Cardiac fibroblast (primary cell): ENCODE data around the gene SH3RF3.

Experiments
- DNase-seq, 2 donors: peaks; one replicate each; pipeline versions ENCODE4 v3.0.0 to v3.0.0-alpha.2; 2010; ENCODE audit warnings: low read depth in 2 of 2
- H3K4me3 ChIP-seq, 2 donors: replicated peaks in 1 of 2; 1 replicate in 1 of 2; 2 replicates in 1 of 2; pipeline ENCODE4 v1.5.1; 2011; ENCODE audit warnings: low read depth in 2 of 2, low read length in 2 of 2, mild to moderate bottlenecking in 2 of 2, moderate library complexity in 1 of 2
- TF ChIP-seq, protein P1 (sequence below): IDR thresholded peaks from one replicate; pipeline ENCODE4 v1.5.1; 2011; ENCODE audit warnings: low read depth, mild to moderate bottlenecking, low read length, inconsistent platforms

The SH3RF3 gene

DNA sequence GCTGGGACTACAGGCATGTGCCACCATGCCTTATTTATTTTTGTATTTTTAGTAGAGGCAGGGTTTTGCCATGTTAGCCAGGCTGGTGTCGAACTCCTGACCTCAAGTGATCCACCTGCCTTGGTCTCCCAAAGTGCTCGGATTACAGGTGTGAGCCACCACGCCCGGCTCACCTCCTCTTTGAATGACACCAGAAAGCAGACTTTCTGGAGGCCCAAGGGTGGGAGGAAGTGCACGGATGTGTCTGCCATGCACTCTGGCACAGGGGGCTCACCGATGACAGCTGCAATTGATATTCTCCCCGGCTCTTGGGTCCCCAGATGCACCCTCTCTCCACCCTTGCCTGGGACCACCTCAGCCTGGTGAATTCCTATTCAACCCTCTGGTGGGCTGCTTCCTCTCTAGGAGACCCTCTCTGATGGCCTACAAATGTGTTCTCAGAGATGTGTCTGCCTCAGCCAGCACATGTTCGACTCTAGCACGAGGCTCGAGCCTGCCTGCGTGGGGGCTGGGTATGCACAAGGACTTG is 397.5 kb downstream of the SH3RF3 start:
- H3K4me3 ChIP-seq: no peak overlapping the region
- DNase-seq: no peak
- TF ChIP-seq, protein P1, sequence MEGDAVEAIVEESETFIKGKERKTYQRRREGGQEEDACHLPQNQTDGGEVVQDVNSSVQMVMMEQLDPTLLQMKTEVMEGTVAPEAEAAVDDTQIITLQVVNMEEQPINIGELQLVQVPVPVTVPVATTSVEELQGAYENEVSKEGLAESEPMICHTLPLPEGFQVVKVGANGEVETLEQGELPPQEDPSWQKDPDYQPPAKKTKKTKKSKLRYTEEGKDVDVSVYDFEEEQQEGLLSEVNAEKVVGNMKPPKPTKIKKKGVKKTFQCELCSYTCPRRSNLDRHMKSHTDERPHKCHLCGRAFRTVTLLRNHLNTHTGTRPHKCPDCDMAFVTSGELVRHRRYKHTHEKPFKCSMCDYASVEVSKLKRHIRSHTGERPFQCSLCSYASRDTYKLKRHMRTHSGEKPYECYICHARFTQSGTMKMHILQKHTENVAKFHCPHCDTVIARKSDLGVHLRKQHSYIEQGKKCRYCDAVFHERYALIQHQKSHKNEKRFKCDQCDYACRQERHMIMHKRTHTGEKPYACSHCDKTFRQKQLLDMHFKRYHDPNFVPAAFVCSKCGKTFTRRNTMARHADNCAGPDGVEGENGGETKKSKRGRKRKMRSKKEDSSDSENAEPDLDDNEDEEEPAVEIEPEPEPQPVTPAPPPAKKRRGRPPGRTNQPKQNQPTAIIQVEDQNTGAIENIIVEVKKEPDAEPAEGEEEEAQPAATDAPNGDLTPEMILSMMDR: no peak

DNA sequence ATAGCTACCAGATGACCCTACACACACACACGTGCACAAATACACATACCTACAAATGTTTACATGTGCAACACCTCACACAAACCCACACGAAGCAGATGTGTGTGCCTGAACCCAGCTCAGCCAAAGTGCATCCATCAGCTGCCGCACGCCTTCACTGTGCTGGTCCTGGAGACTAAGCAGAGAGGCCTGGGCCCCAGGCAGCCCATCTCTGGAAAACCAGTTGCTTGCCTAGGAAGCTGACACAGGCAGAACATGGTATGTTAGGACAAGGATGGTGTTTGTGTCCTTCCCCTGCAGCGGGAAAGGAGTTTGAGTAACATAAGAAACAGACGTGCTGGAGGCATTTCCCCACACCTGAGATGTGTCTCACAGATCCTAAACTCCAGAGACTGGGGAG is 398.1 kb downstream of the SH3RF3 start:
- TF ChIP-seq, protein P1: no peak
- no peak overlapping the region for H3K4me3 ChIP-seq
- no peak for DNase-seq

DNA sequence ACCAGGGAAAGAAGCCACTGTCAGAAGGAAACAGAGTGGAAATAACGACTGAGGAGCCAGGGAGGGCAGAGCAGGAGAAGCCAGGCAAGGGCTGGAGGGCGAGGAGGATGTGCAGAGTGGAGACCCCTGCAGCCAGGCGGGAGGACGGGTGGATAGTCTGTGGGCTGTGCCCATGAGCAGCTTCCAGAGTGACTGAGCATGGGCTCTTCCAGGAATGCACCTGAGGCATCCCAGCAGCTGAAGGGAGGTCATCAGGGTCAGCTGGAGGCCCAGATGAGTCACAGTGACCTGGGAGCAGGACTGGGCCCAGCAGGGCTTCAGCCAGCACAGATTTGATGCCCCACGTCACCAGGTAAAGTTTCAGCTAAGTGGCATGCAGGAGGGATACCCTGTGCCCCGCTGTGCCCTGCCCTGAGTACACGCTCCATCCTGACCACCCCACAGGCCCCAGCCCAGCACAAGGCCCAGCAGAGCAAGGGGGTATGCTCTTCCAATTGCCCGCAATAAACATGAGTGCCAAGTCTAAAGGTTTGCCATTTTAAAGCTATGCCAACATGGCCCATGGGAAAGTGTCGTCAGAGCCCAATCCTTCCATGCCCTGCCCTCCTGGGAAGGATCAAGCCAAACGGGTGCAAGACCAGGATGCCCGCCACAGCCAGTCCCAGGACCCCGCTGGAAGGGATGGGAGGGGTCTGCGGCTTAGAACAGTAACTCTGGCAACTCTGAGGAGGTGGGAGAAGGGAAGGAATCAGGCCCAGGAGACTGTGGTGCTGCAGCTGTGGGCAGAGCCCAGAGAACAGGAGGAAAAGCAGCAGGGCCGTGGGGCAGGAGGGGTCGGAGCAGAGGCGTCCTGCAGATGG is 399.1 kb downstream of the SH3RF3 start:
- DNase-seq: no peak
- H3K4me3 ChIP-seq: no peak overlapping the region
- TF ChIP-seq, protein P1: no peak

DNA sequence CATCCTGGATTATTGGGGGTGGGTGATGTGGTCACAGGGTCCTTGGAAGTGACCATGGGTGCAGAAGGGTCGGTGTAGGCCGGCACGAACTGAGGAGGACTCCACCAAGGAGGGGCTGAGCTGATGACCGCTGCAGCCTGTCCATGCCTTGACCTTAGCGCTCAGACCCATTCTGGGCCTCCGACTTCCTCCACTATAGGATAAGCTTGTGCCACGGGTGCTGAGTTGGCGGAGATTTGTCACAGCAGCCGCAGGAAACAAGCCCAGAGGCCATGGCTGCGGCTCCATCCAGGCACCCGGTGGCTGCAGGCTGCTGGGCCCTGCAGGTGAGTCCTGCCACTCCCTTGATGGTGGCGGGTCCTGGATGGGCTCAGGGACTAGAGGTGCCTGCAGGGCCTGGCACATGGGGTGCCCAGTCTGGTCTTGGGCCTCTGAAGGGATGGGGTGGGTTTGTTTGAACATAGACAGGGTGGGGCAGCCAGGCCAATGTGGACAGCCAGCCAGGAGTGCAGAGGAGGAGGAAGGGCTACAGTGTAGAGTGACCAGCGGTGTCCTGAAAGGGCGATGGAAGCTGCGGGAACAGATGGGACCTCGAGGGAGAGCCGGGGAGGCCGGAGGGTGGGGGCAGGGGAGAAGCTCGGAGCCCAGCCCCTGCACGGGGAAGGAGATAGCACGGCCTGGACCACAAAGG is 400.0 kb downstream of the SH3RF3 start:
- TF ChIP-seq, protein P1: no peak
- DNase-seq: no peak
- H3K4me3 ChIP-seq: no peak overlapping the region

DNA sequence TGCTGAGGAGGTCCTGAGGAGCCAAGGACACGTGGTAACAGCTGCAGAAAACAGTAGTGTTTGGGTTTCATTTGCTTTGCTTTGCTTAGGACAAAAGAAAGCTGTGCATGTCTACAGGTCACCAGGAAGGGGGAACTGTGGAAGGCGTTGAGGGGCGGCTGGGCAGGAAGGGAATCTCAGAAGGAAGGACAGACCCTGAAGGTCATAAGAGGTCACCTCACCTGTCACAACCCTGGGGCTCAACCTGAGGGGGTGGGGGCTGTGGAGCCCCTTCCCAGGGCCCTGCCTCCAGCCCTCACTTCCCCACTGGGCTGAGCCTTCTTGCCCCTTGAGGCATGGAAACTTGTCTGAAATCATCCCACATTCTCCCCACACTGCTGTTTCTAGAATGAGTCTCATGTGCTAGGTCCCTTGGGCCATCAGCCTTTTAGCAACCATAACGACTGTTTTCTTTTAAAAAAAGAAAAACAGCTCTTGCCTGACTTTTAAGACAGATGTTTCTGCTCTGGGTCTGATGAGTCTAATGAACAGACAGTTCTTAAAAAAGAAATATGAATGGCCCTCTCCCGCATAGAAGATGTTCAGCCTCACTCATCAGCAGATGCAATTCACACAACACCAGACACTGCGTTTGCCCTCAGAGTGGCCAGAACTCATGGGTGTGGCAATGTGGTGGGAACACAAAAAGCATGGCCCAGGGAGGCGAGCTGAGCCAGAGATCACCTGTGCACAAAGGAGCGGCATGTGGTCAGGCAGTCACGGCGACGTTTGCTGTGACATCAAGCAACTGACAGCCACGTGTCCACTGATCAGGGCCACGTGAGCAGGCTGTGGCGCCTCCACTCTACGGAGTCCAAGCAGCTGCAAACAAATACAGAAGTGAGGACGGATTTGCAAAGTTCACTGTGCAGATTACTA is 400.8 kb downstream of the SH3RF3 start:
- DNase-seq: peak; percentile 20 to 60
- TF ChIP-seq, protein P1: no peak
- H3K4me3 ChIP-seq: no peak overlapping the region

DNA sequence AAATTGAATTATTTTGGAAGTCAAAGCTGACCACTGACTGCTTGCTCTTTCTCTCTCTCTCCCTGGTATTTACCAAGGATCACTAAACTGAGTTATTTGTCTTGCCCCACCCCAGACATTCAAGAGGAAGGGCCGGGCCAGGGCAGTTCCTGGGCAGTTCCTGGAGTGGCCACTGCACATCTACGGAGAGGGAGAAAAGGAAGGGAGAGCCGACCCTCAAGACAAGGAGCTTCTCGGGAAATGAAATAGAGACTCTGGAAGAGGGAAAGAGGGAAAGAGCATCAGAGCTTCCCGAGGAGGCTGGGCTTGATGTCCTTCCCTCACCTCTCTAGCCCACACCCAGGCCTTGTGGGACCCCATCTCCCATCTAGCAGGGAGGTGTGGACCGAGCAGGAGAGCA is 401.7 kb downstream of the SH3RF3 start:
- no peak overlapping the region for H3K4me3 ChIP-seq
- TF ChIP-seq, protein P1: no peak
- DNase-seq: peak in 1 of 2 donors; percentile 24
